IMR-90 (cell line): ENCODE data around the gene MAGEB17. TPM values are rescaled to one million over a fixed set of nuclear protein-coding genes. Genes with fewer than 3 reads are reported as not detected.

Source experiments
- ATAC-seq: fragments of 200-7000 bp; cut with Tn5 transposase; 2 replicates; pipeline ENCODE4 v1.9.1; 2020; ENCODE audit warnings: low read depth, mild to moderate bottlenecking, moderate library complexity
- BruUV-seq: library from RNA; stranded (reverse); fragments of 400-500 nt; replicated peaks from 2 replicates; lab custom pipeline; 2021; lab: Mats Ljungman, UMichigan
- CTCF ChIA-PET: fragments of 300-600 bp; formaldehyde crosslinking; extraction: SDS; loops from one replicate; lab custom pipeline; 2021; ENCODE audit warnings: antibody characterized with exemption; lab: Yijun Ruan, JAX
- POLR2A ChIA-PET: fragments of 300-600 bp; sonication (Branson Sonifier 250); formaldehyde crosslinking; loops from one replicate; lab custom pipeline; 2022; ENCODE audit warnings: antibody characterized with exemption; ENCODE audit not compliant: unreplicated experiment; lab: Charles Lee
- DNase-seq: peaks from one replicate; pipeline ENCODE4 v3.0.0; 2013
- H2AFZ ChIP-seq: replicated peaks from 2 replicates; pipeline ENCODE3; 2013; ENCODE audit warnings: low read length, mild to moderate bottlenecking; ENCODE audit not compliant: poor library complexity
- H2AK5ac ChIP-seq: 2 replicates; pipeline ENCODE4 v1.6.1; 2013; ENCODE audit warnings: low read depth, low read length, inconsistent platforms
- H2AK9ac ChIP-seq: replicated peaks from 2 replicates; pipeline ENCODE3; 2013; ENCODE audit warnings: mild to moderate bottlenecking, low read depth, low read length, moderate library complexity; ENCODE audit not compliant: poor library complexity
- H2BK120ac ChIP-seq: 2 replicates; pipeline ENCODE4 v1.6.1; 2013; ENCODE audit warnings: low read depth, low read length, inconsistent platforms
- H2BK15ac ChIP-seq: 3 replicates; pipeline ENCODE4 v1.6.1; 2013; ENCODE audit warnings: low read depth, low read length, inconsistent platforms
- H2BK20ac ChIP-seq: 2 replicates; pipeline ENCODE4 v1.6.1; 2013; ENCODE audit warnings: low read depth, mild to moderate bottlenecking, inconsistent platforms, low read length, moderate library complexity
- H2BK5ac ChIP-seq: 2 replicates; pipeline ENCODE4 v1.6.1; 2013; ENCODE audit warnings: mild to moderate bottlenecking, low read depth, low read length, inconsistent platforms; ENCODE audit not compliant: poor library complexity, severe bottlenecking
- H3K14ac ChIP-seq: replicated peaks from 2 replicates; pipeline ENCODE4 v1.6.1; 2013; ENCODE audit warnings: low read depth, low read length, inconsistent platforms
- H3K18ac ChIP-seq: 2 replicates; pipeline ENCODE4 v1.6.1; 2013; ENCODE audit warnings: low read depth, low read length, control low read depth
- H3K23ac ChIP-seq: 2 replicates; pipeline ENCODE4 v1.6.1; 2013; ENCODE audit warnings: low read depth, low read length, inconsistent platforms
- H3K27ac ChIP-seq: 2 replicates; pipeline ENCODE4 v1.5.1; 2013; ENCODE audit warnings: mild to moderate bottlenecking, control low read depth, low read length; ENCODE audit not compliant: insufficient read depth
- H3K27me3 ChIP-seq: 2 replicates; pipeline ENCODE4 v1.6.1; 2013; ENCODE audit warnings: low read length; ENCODE audit not compliant: control insufficient read depth, insufficient read depth
- H3K36me3 ChIP-seq: 2 replicates; pipeline ENCODE4 v1.6.1; 2013; ENCODE audit warnings: low read length, mixed read lengths; ENCODE audit not compliant: control insufficient read depth, insufficient read depth
- H3K4ac ChIP-seq: 2 replicates; pipeline ENCODE4 v1.6.1; 2013; ENCODE audit warnings: low read depth, low read length, inconsistent platforms
- H3K4me1 ChIP-seq: 2 replicates; pipeline ENCODE4 v1.6.1; 2013; ENCODE audit warnings: low read length, mixed read lengths; ENCODE audit not compliant: control insufficient read depth, insufficient read depth
- H3K4me2 ChIP-seq: 2 replicates; pipeline ENCODE4 v1.6.1; 2013; ENCODE audit warnings: low read depth, mild to moderate bottlenecking, control low read depth, low read length, moderate library complexity
- H3K4me3 ChIP-seq: 2 replicates; pipeline ENCODE4 v1.5.1; 2013; ENCODE audit warnings: low read depth, mild to moderate bottlenecking, control low read depth, low read length, moderate library complexity; ENCODE audit not compliant: insufficient read depth
- H3K56ac ChIP-seq: 2 replicates; pipeline ENCODE4 v1.6.1; 2013; ENCODE audit warnings: low read length, inconsistent platforms; ENCODE audit not compliant: insufficient read depth; ENCODE audit errors: extremely low read depth
- H3K79me1 ChIP-seq, 2 experiments: 2 replicates each; pipeline ENCODE4 v1.6.1; 2013; ENCODE audit warnings: low read length in 2 of 2, inconsistent platforms in 1 of 2, low read depth in 1 of 2
- H3K9ac ChIP-seq: 2 replicates; pipeline ENCODE4 v1.6.1; 2013; ENCODE audit warnings: low read depth, low read length, control low read depth
- H3K9me1 ChIP-seq: 2 replicates; pipeline ENCODE4 v1.6.1; 2013; ENCODE audit warnings: low read length, inconsistent platforms; ENCODE audit not compliant: insufficient read depth
- H3K9me3 ChIP-seq: 2 replicates; pipeline ENCODE4 v1.6.1; 2013; ENCODE audit warnings: low read length; ENCODE audit not compliant: control insufficient read depth, insufficient read depth
- H4K20me1 ChIP-seq: 2 replicates; pipeline ENCODE4 v1.6.1; 2013; ENCODE audit warnings: low read length, inconsistent platforms; ENCODE audit not compliant: insufficient read depth
- H4K5ac ChIP-seq: 2 replicates; pipeline ENCODE4 v1.6.1; 2013; ENCODE audit warnings: mild to moderate bottlenecking, low read depth, low read length, control low read depth
- H4K8ac ChIP-seq, 2 experiments: 2 replicates each; pipeline ENCODE4 v1.6.1; 2013; ENCODE audit warnings: low read depth in 2 of 2, low read length in 2 of 2, control low read depth in 1 of 2, inconsistent platforms in 1 of 2
- H4K91ac ChIP-seq: 2 replicates; pipeline ENCODE4 v1.6.1; 2013; ENCODE audit warnings: low read depth, low read length, inconsistent platforms; ENCODE audit not compliant: insufficient read depth
- BHLHE40 ChIP-seq: fragments of 150-350 bp; IDR thresholded peaks from 2 replicates; pipeline ENCODE4 v1.6.1; 2016; ENCODE audit warnings: mild to moderate bottlenecking, low read depth, low read length
- CEBPB ChIP-seq: IDR thresholded peaks from 2 replicates; pipeline ENCODE4 v1.6.1; 2012; ENCODE audit warnings: low read depth, low read length, improper control_type of control experiment
- CHD1 ChIP-seq: IDR thresholded peaks from 2 replicates; pipeline ENCODE4 v1.6.1; 2012; ENCODE audit warnings: low read depth, low read length, improper control_type of control experiment
- MAFK ChIP-seq: IDR thresholded peaks from 2 replicates; pipeline ENCODE4 v1.6.1; 2012; ENCODE audit warnings: low read depth, low read length, improper control_type of control experiment
- MXI1 ChIP-seq: IDR thresholded peaks from 2 replicates; pipeline ENCODE4 v1.6.1; 2012; ENCODE audit warnings: low read depth, mild to moderate bottlenecking, low read length, moderate library complexity, borderline replicate concordance
- NFE2L2 ChIP-seq: fragments of 150-350 bp; IDR thresholded peaks from 2 replicates; pipeline ENCODE4 v1.6.1; 2016; ENCODE audit warnings: low read depth, mild to moderate bottlenecking, low read length
- POLR2A ChIP-seq: IDR thresholded peaks from 2 replicates; pipeline ENCODE4 v1.6.1; 2012; ENCODE audit warnings: mild to moderate bottlenecking, low read depth, low read length
- RAD21 ChIP-seq: IDR thresholded peaks from 2 replicates; pipeline ENCODE4 v1.6.1; 2012; ENCODE audit warnings: low read length, improper control_type of control experiment
- RCOR1 ChIP-seq: IDR thresholded peaks from 2 replicates; pipeline ENCODE4 v1.6.1; 2012; ENCODE audit warnings: mild to moderate bottlenecking, low read length, improper control_type of control experiment; ENCODE audit not compliant: insufficient replicate concordance
- RFX5 ChIP-seq: IDR thresholded peaks from 2 replicates; pipeline ENCODE4 v1.8.0; 2012; ENCODE audit warnings: low read depth, mild to moderate bottlenecking, low read length, moderate library complexity
- SMC3 ChIP-seq: fragments of 150-350 bp; IDR thresholded peaks from 2 replicates; pipeline ENCODE4 v1.6.1; 2016; ENCODE audit warnings: low read depth, mild to moderate bottlenecking, antibody characterized with exemption, low read length, moderate library complexity
- WGBS, 2 experiments: methylation state at CpG; one replicate each; pipeline versions ENCODE4 v1.1.5 to v1.1.7; 2013; ENCODE audit warnings: missing lambda C conversion rate in 2 of 2; ENCODE audit not compliant: insufficient read length in 1 of 2; ENCODE audit errors: extremely low coverage in 2 of 2; 5-methylcytosine and 5-hydroxymethylcytosine counted together
- dilution Hi-C: fragments of 300-500 bp; cut with HindIII; formaldehyde crosslinking; loops from one replicate; pipeline ENCODE4 v1.14.3; 2018; ENCODE audit warnings: low sequenced_read_pairs; ENCODE audit not compliant: unreplicated experiment
- in situ Hi-C: fragments of 300-500 bp; cut with MboI; formaldehyde crosslinking; loops from 3 replicates; pipeline ENCODE4 v1.14.3; 2019; ENCODE audit warnings: low sequenced_read_pairs, inconsistent platforms, mixed read lengths
- intact Hi-C: fragments of 100-400 bp; cut with micrococcal nuclease; formaldehyde crosslinking; loops from 2 replicates; pipeline ENCODE4 v1.10.0; 2022
- polyA plus RNA-seq, 3 experiments: library from polyadenylated mRNA; depleted of rRNA; stranded (reverse); fragments of >200 nt; gene quantifications; 2 replicates each; pipeline ENCODE4 v1.2.3, GENCODE V29; 2012; ENCODE audit warnings: low replicate concordance in 1 of 3
- total RNA-seq: library from RNA; depleted of rRNA; stranded (reverse); fragments of >200 nt; gene quantifications from 2 replicates; pipeline ENCODE4 v1.2.3, GENCODE V29; 2012
- TF ChIP-seq, protein P1 (sequence below): conservative IDR thresholded peaks from 2 replicates; pipeline ENCODE4 v1.5.1; 2012; ENCODE audit warnings: mild to moderate bottlenecking, low read depth, low read length, improper control_type of control experiment
- TF ChIP-seq, protein P2 (sequence below): fragments of 150-350 bp; IDR thresholded peaks from 2 replicates; pipeline ENCODE4 v1.6.1; 2016; ENCODE audit warnings: low read depth, mild to moderate bottlenecking, low read length, moderate library complexity, borderline replicate concordance

MAGEB17 gene
- total and polyA plus RNA-seq, 2 of the 4 experiments (the other 2 are of a cell fraction), result under 0.01 to 0.34 TPM

DNA sequence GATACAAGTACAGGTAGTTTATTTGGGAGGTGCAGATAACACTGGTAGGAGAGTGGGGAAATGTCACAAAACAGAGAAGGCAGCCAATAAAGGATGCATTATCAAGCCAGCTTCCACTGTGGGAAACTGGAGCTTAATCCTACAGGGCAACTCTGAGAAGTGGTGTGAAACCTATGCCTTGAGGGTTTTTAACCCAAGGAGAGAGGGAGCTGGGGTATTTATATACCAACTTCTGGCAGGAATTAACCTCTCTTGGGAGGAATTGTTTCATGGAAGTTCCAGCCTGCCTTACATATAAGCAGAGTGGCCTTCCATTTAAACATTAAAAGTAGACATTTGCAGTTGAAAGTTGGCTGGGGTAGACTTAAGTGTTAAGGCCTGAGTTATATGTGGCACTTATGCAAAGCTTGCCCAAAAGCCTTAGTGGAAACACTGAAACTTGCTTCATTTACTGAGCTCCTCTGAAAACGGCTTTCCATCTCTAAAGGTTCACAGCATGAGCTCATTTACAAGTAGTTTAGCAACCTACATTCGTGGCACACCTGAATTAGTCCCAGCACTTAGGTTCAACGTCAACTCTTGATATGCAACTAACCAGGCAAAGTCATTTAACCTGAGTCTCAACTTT lies 19.2 kb downstream of the MAGEB17 start:
- intact Hi-C loops (no loop called here), dilution Hi-C loops (no loop called here), in situ Hi-C loops (no loop called here)
- Histone ChIP-seq H3K79me1 (no peaks in the 10 kb centered on the region), H3K9me1 (no peaks in the 10 kb centered on the region; the same call in none of the 2 replicates), H2BK20ac (peak overlapping the region; percentile 95), H4K5ac (no peak overlapping the region; the same call in 1 of the 2 replicates), H3K23ac (peak overlapping the region; percentile 68), H2BK5ac (peak overlapping the region; percentile 55), H2BK120ac (peak overlapping the region; percentile 96), H2AK5ac (peak overlapping the region; percentile 93), H2BK15ac (peak overlapping the region; percentile 76; the same call in 2 of the 3 replicates), H3K4ac (peak overlapping the region; percentile 89), H2AK9ac (no peak overlapping the region), H3K4me3 (no peak overlapping the region), H3K27ac (no peak overlapping the region), H3K4me2 (no peak overlapping the region), H3K18ac (peak overlapping the region; percentile 38; the same call in 1 of the 2 replicates), H3K14ac (peak overlapping the region; percentile 59), H3K36me3 (no peaks in the 10 kb centered on the region), H3K9ac (no peak overlapping the region), H4K8ac (peak overlapping the region; percentile 53 to 91; a peak in 2 of 4 replicates), H3K27me3 (no peaks in the 10 kb centered on the region), H4K20me1 (no peaks in the 10 kb centered on the region), H2AFZ (no peak overlapping the region), H3K9me3 (no peaks in the 10 kb centered on the region), H3K56ac (no peak overlapping the region), H4K91ac (peak overlapping the region; percentile 95), H3K4me1 (peaks cover 9% of the 10 kb centered on the region)
- CTCF ChIA-PET, result interaction anchor here (0.5 to 1.0 kb wide), 2 partner anchors 258 to 378 kb away, joined by 3 to 4 read pairs; no protein-coding TSS in a partner anchor
- WGBS, 2 experiments, result 40% methylated on average over 1 of the region's 3 CpGs; no CpG with 5 or more reads in 1 of the 2 experiments
- ATAC-seq, result no peak
- TF ChIP-seq MAFK (no peak), CHD1 (no peak), SMC3 (no peak), POLR2A (no peak), BHLHE40 (no peak), NFE2L2 (no peak), CEBPB (no peak), RAD21 (no peak), RCOR1 (no peak), RFX5 (no peak), MXI1 (no peak)
- TF ChIP-seq, protein P1, sequence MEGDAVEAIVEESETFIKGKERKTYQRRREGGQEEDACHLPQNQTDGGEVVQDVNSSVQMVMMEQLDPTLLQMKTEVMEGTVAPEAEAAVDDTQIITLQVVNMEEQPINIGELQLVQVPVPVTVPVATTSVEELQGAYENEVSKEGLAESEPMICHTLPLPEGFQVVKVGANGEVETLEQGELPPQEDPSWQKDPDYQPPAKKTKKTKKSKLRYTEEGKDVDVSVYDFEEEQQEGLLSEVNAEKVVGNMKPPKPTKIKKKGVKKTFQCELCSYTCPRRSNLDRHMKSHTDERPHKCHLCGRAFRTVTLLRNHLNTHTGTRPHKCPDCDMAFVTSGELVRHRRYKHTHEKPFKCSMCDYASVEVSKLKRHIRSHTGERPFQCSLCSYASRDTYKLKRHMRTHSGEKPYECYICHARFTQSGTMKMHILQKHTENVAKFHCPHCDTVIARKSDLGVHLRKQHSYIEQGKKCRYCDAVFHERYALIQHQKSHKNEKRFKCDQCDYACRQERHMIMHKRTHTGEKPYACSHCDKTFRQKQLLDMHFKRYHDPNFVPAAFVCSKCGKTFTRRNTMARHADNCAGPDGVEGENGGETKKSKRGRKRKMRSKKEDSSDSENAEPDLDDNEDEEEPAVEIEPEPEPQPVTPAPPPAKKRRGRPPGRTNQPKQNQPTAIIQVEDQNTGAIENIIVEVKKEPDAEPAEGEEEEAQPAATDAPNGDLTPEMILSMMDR, result no peak
- TF ChIP-seq, protein P2, sequence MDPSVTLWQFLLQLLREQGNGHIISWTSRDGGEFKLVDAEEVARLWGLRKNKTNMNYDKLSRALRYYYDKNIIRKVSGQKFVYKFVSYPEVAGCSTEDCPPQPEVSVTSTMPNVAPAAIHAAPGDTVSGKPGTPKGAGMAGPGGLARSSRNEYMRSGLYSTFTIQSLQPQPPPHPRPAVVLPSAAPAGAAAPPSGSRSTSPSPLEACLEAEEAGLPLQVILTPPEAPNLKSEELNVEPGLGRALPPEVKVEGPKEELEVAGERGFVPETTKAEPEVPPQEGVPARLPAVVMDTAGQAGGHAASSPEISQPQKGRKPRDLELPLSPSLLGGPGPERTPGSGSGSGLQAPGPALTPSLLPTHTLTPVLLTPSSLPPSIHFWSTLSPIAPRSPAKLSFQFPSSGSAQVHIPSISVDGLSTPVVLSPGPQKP, result no peak
- POLR2A ChIA-PET, result no interaction called here
- DNase-seq, result no peak
- no TSS peak for BruUV-seq
